OCI-LY1 (cell line): ENCODE measurements around the gene DSG4.

Experiments used
- H2AFZ ChIP-seq: fragments of 200-600 bp; sonication (generic), shearing (Covaris generic); 2 replicates; pipeline ENCODE4 v1.6.0; 2014; ENCODE audit warnings: antibody characterized with exemption, mild to moderate bottlenecking, low read length
- H3F3A ChIP-seq: fragments of 200-600 bp; sonication (generic), shearing (Covaris generic); 2 replicates; pipeline ENCODE4 v1.6.0; 2014; ENCODE audit warnings: mild to moderate bottlenecking, antibody characterized with exemption, low read length, moderate library complexity; ENCODE audit not compliant: insufficient read depth
- H3K27ac ChIP-seq: fragments of 200-600 bp; sonication (generic); 2 replicates; pipeline ENCODE4 v1.5.1; 2014; ENCODE audit warnings: low read length, mixed run types, mild to moderate bottlenecking, low read depth; ENCODE audit not compliant: poor library complexity, severe bottlenecking
- H3K27me3 ChIP-seq: fragments of 200-600 bp; sonication (generic); 2 replicates; pipeline ENCODE4 v1.6.0; 2014; ENCODE audit warnings: antibody characterized with exemption, mild to moderate bottlenecking, low read length, moderate library complexity; ENCODE audit not compliant: insufficient read depth
- H3K36me3 ChIP-seq: fragments of 200-600 bp; sonication (generic); 2 replicates; pipeline ENCODE4 v1.6.1; 2014; ENCODE audit warnings: mild to moderate bottlenecking, antibody characterized with exemption, low read length, moderate library complexity, mixed read lengths; ENCODE audit not compliant: insufficient read depth
- H3K4me1 ChIP-seq: fragments of 200-600 bp; sonication (generic); 2 replicates; pipeline ENCODE4 v1.5.1; 2014; ENCODE audit warnings: mild to moderate bottlenecking, low read length, moderate library complexity; ENCODE audit not compliant: insufficient read depth, severe bottlenecking
- H3K4me2 ChIP-seq: fragments of 200-600 bp; sonication (generic), shearing (Covaris generic); 2 replicates; pipeline ENCODE4 v1.6.1; 2014; ENCODE audit warnings: low read length
- H3K4me3 ChIP-seq: fragments of 200-600 bp; sonication (generic); 2 replicates; pipeline ENCODE4 v1.5.1; 2014; ENCODE audit warnings: low read length, low read depth, mild to moderate bottlenecking, mixed read lengths; ENCODE audit not compliant: poor library complexity, severe bottlenecking
- H3K79me2 ChIP-seq: fragments of 200-600 bp; shearing (Covaris generic); 2 replicates; pipeline ENCODE4 v1.6.1; 2016; ENCODE audit warnings: mixed run types, low read length, mixed read lengths; ENCODE audit not compliant: insufficient read depth
- H3K9ac ChIP-seq: fragments of 200-600 bp; sonication (generic), shearing (Covaris generic); 2 replicates; pipeline ENCODE4 v1.6.1; 2014; ENCODE audit warnings: mild to moderate bottlenecking, low read length, mixed read lengths
- H3K9me2 ChIP-seq: fragments of 200-600 bp; sonication (generic), shearing (Covaris generic); 2 replicates; pipeline ENCODE4 v1.6.1; 2014; ENCODE audit warnings: low read depth, mild to moderate bottlenecking, low read length, mixed read lengths
- H3K9me3 ChIP-seq: fragments of 200-600 bp; shearing (Covaris generic); 2 replicates; pipeline ENCODE4 v1.6.1; 2014; ENCODE audit warnings: low read length, mixed read lengths
- H4K20me1 ChIP-seq: fragments of 200-600 bp; sonication (generic), shearing (Covaris generic); 2 replicates; pipeline ENCODE4 v1.6.0; 2016; ENCODE audit warnings: mild to moderate bottlenecking, low read length; ENCODE audit not compliant: insufficient read depth
- CTCF ChIP-seq: fragments of 200-600 bp; sonication (generic), shearing (Covaris generic); IDR thresholded peaks from 2 replicates; pipeline ENCODE4 v1.5.1; 2017; ENCODE audit warnings: mild to moderate bottlenecking, antibody characterized with exemption, low read length, moderate library complexity, mixed read lengths
- EZH2 ChIP-seq: fragments of 200-600 bp; sonication (generic), shearing (Covaris generic); IDR thresholded peaks from 2 replicates; pipeline ENCODE4 v1.8.0; 2017; ENCODE audit warnings: borderline replicate concordance, mixed run types, mild to moderate bottlenecking, antibody characterized with exemption, low read length, moderate library complexity, mixed read lengths

DSG4 gene

GRCh38 chr18:31369478-31369877 is 7.1 kb upstream of the DSG4 start:
- Histone ChIP-seq H4K20me1 (no peaks in the 10 kb centered on the region), H2AFZ (no peak overlapping the region), H3K27ac (no peak overlapping the region), H3K9ac (no peak overlapping the region), H3K27me3 (no peaks in the 10 kb centered on the region), H3F3A (no peaks in the 10 kb centered on the region), H3K4me3 (no peak overlapping the region), H3K79me2 (no peaks in the 10 kb centered on the region), H3K9me2 (no peaks in the 10 kb centered on the region), H3K9me3 (no peaks in the 10 kb centered on the region), H3K36me3 (no peaks in the 10 kb centered on the region), H3K4me2 (no peak overlapping the region), H3K4me1 (no peaks in the 10 kb centered on the region)
- TF ChIP-seq CTCF: no peak

GRCh38 chr18:31371989-31372388 is 4.6 kb upstream of the DSG4 start:
- Histone ChIP-seq H3K9me3 (no peaks in the 10 kb centered on the region), H3K4me2 (no peak overlapping the region), H3K36me3 (no peaks in the 10 kb centered on the region), H4K20me1 (no peaks in the 10 kb centered on the region), H3F3A (no peaks in the 10 kb centered on the region), H2AFZ (no peak overlapping the region), H3K4me1 (no peaks in the 10 kb centered on the region), H3K79me2 (no peaks in the 10 kb centered on the region), H3K9me2 (no peaks in the 10 kb centered on the region), H3K27me3 (no peaks in the 10 kb centered on the region), H3K4me3 (no peak overlapping the region), H3K9ac (no peak overlapping the region), H3K27ac (no peak overlapping the region)
- no peak for TF ChIP-seq CTCF
- TF ChIP-seq EZH2: no peak

- H3K4me2 ChIP-seq: no peak overlapping the region
- H4K20me1 ChIP-seq: no peaks in the 10 kb centered on the region
- H3K27me3 ChIP-seq: no peaks in the 10 kb centered on the region
- H3K9ac ChIP-seq: no peak overlapping the region
- no peaks in the 10 kb centered on the region for H3K79me2 ChIP-seq
- no peak overlapping the region for H2AFZ ChIP-seq
- no peaks in the 10 kb centered on the region for H3F3A ChIP-seq
- no peak overlapping the region for H3K27ac ChIP-seq
- H3K36me3 ChIP-seq: no peaks in the 10 kb centered on the region
- H3K4me1 ChIP-seq: no peaks in the 10 kb centered on the region
- no peak overlapping the region for H3K4me3 ChIP-seq
- no peaks in the 10 kb centered on the region for H3K9me3 ChIP-seq
- no peaks in the 10 kb centered on the region for H3K9me2 ChIP-seq
- TF ChIP-seq CTCF (no peak), EZH2 (no peak)
Measured at GRCh38 chr18:31373641-31374040, 2.9 kb upstream of the DSG4 start.
